A549 (cell line): ENCODE results near the gene IFNAR2. TPM values are rescaled to one million over a fixed set of nuclear protein-coding genes. Genes with fewer than 3 reads are reported as not detected.

ENCODE experiments used
- ATAC-seq, 2 experiments: fragments of 200-7000 bp in 1 of 2; fragments of >200 bp in 1 of 2; cut with Nextera tagmentation in 1 of 2; cut with Tn5 transposase in 1 of 2; 3 replicates each; pipeline versions ENCODE4 v1.8.0 to v1.9.1; 2018 to 2020; ENCODE audit warnings: mild to moderate bottlenecking in 1 of 2, moderate library complexity in 1 of 2
- CTCF ChIA-PET: fragments of 300-600 bp; sonication (Branson Sonifier 250); formaldehyde crosslinking; extraction: SDS; loops from one replicate; lab custom pipeline; 2021; ENCODE audit warnings: antibody characterized with exemption, inconsistent platforms; lab: Yijun Ruan, JAX
- POLR2A ChIA-PET: fragments of 350-600 bp; formaldehyde crosslinking; extraction: SDS; loops from one replicate; lab custom pipeline; 2021; ENCODE audit warnings: antibody characterized with exemption, inconsistent platforms; lab: Yijun Ruan, JAX
- DNase-seq, 2 experiments: peaks; one replicate each; pipeline versions ENCODE4 v3.0.0 to v3.0.0-alpha.2; 2011 to 2016; ENCODE audit warnings: low read depth in 1 of 2, low spot score in 1 of 2
- FAIRE-seq: peaks from 2 replicates; lab custom pipeline; 2011; peaks lifted over from hg19 to GRCh38; lab: Jason Lieb, UNC
- H3K27ac ChIP-seq, 2 experiments: fragments of >200 bp; sonication (Bioruptor Twin); formaldehyde crosslinking; 3 replicates each; pipeline ENCODE4 v1.5.1; 2016 to 2017
- H3K4me1 ChIP-seq: fragments of >200 bp; sonication (Bioruptor Twin); formaldehyde crosslinking; 3 replicates; pipeline ENCODE4 v1.6.1; 2016
- H3K4me2 ChIP-seq: fragments of >200 bp; sonication (Bioruptor Twin); formaldehyde crosslinking; 3 replicates; pipeline ENCODE4 v1.6.1; 2016
- H3K4me3 ChIP-seq: fragments of >200 bp; sonication (Bioruptor Twin); formaldehyde crosslinking; 3 replicates; pipeline ENCODE4 v1.5.1; 2016
- H3K9me3 ChIP-seq: fragments of >200 bp; sonication (Bioruptor Twin); formaldehyde crosslinking; 3 replicates; pipeline ENCODE4 v1.6.1; 2016
- BCL3 ChIP-seq: fragments of >200 bp; sonication (Bioruptor Twin); formaldehyde crosslinking; IDR thresholded peaks from 3 replicates; pipeline ENCODE4 v1.6.1; 2016
- EHF ChIP-seq: fragments of 250-450 bp; sonication (Bioruptor Pico); IDR thresholded peaks from 2 replicates; pipeline ENCODE4 v1.5.0; 2020; ENCODE audit warnings: mild to moderate bottlenecking
- EHMT2 ChIP-seq: fragments of 200-600 bp; sonication (generic); IDR thresholded peaks from 2 replicates; pipeline ENCODE4 v1.6.1; 2016; ENCODE audit warnings: antibody characterized with exemption, low read depth, mild to moderate bottlenecking, moderate library complexity
- ESRRA ChIP-seq: fragments of 150-350 bp; IDR thresholded peaks from 2 replicates; pipeline ENCODE4 v1.6.1; 2014; ENCODE audit warnings: mild to moderate bottlenecking, low read length, borderline replicate concordance
- HDAC2 ChIP-seq: fragments of 200-600 bp; sonication (generic); IDR thresholded peaks from 2 replicates; pipeline ENCODE4 v1.6.1; 2016
- HMGXB4 ChIP-seq: fragments of 250-450 bp; sonication (Bioruptor Pico); IDR thresholded peaks from 2 replicates; pipeline ENCODE4 v1.5.0; 2021; ENCODE audit warnings: mild to moderate bottlenecking, moderate library complexity, borderline replicate concordance
- KDM1A ChIP-seq: fragments of 200-600 bp; sonication (generic); IDR thresholded peaks from 2 replicates; pipeline ENCODE4 v1.6.1; 2016; ENCODE audit warnings: low read depth, mild to moderate bottlenecking
- MYC ChIP-seq: IDR thresholded peaks from 2 replicates; pipeline ENCODE4 v1.6.1; 2012; ENCODE audit warnings: mild to moderate bottlenecking, inconsistent platforms, low read length, improper control_type of control experiment, borderline replicate concordance
- PHF8 ChIP-seq: fragments of 200-600 bp; sonication (generic); IDR thresholded peaks from 2 replicates; pipeline ENCODE4 v1.6.1; 2016; ENCODE audit warnings: low read depth, mild to moderate bottlenecking, antibody characterized with exemption, moderate library complexity, borderline replicate concordance
- RNF2 ChIP-seq: fragments of 200-600 bp; sonication (generic); IDR thresholded peaks from 2 replicates; pipeline ENCODE4 v1.6.1; 2016; ENCODE audit warnings: low read depth, mild to moderate bottlenecking, antibody characterized with exemption, moderate library complexity, borderline replicate concordance
- ZC3H11A ChIP-seq: fragments of 450-650 bp; IDR thresholded peaks from 2 replicates; pipeline ENCODE4 v1.6.1; 2014; ENCODE audit warnings: antibody characterized with exemption, mild to moderate bottlenecking
- ZNF302 ChIP-seq: fragments of 250-450 bp; sonication (Bioruptor Pico); IDR thresholded peaks from 2 replicates; pipeline ENCODE4 v1.9.0; 2021; ENCODE audit warnings: inconsistent platforms, mild to moderate bottlenecking, moderate library complexity
- WGBS: methylation state at CpG from one replicate; pipeline ENCODE4 v1.1.6; 2017; ENCODE audit errors: missing lambda C conversion rate; 5-methylcytosine and 5-hydroxymethylcytosine counted together
- polyA plus RNA-seq, 4 experiments: library from polyadenylated mRNA; depleted of rRNA in 3 of 4; stranded (reverse); fragments of >200 nt; fragmentation: RNase III in 1 of 4; extraction: RNeasy Plus Mini Kit Qiagen cat#74134 plus additional on column Dnase treatment in 1 of 4; gene quantifications; 2 replicates in 3 of 4; 3 replicates in 1 of 4; pipeline ENCODE4 v1.2.3, GENCODE V29; 2011 to 2017
- TF ChIP-seq, protein P1 (sequence below): fragments of 150-350 bp; IDR thresholded peaks from 2 replicates; pipeline ENCODE4 v1.6.1; 2014; ENCODE audit warnings: low read depth, mild to moderate bottlenecking, low read length
- TF ChIP-seq, protein P2 (sequence below): fragments of 450-650 bp; IDR thresholded peaks from 2 replicates; pipeline ENCODE4 v1.6.1; 2014; ENCODE audit warnings: antibody characterized with exemption
- TF ChIP-seq, protein P3 (sequence below): fragments of 200-600 bp; sonication (generic); IDR thresholded peaks from 2 replicates; pipeline ENCODE4 v1.6.1; 2016; ENCODE audit warnings: antibody characterized with exemption, mild to moderate bottlenecking, moderate library complexity

The IFNAR2 gene
- polyA plus RNA-seq, 2 of the 4 experiments (the other 2 are of a cell fraction) = 10.1 to 40.5 TPM

GRCh38 chr21:33229099-33229783 is 497 bp upstream of the IFNAR2 start:
- FAIRE-seq = no peak
- Histone ChIP-seq H3K4me1 (peaks cover 55% of the 10 kb centered on the region), H3K9me3 (no peaks in the 10 kb centered on the region), H3K27ac (peak overlapping the region; percentile 41 to 94; a peak in 5 of 6 replicates), H3K4me3 (peak overlapping the region; percentile 78), H3K4me2 (peak overlapping the region; percentile 65)
- TF ChIP-seq ZNF302 (CRISPR knock-in tag) (no peak), ESRRA (no peak), PHF8 (no peak), KDM1A (no peak), HMGXB4 (CRISPR knock-in tag) (no peak), MYC (no peak), EHMT2 (no peak), EHF (no peak), RNF2 (no peak), HDAC2 (no peak)
- TF ChIP-seq, protein P1, sequence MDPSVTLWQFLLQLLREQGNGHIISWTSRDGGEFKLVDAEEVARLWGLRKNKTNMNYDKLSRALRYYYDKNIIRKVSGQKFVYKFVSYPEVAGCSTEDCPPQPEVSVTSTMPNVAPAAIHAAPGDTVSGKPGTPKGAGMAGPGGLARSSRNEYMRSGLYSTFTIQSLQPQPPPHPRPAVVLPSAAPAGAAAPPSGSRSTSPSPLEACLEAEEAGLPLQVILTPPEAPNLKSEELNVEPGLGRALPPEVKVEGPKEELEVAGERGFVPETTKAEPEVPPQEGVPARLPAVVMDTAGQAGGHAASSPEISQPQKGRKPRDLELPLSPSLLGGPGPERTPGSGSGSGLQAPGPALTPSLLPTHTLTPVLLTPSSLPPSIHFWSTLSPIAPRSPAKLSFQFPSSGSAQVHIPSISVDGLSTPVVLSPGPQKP = no peak
- TF ChIP-seq, protein P2, sequence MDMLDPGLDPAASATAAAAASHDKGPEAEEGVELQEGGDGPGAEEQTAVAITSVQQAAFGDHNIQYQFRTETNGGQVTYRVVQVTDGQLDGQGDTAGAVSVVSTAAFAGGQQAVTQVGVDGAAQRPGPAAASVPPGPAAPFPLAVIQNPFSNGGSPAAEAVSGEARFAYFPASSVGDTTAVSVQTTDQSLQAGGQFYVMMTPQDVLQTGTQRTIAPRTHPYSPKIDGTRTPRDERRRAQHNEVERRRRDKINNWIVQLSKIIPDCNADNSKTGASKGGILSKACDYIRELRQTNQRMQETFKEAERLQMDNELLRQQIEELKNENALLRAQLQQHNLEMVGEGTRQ = no peak
- no peak for DNase-seq
- CTCF ChIA-PET = interaction anchor here (0.6 to 0.8 kb wide), 2 partner anchors 25 to 293 kb away, joined by 3 to 4 read pairs; no protein-coding TSS in a partner anchor
- POLR2A ChIA-PET = interaction anchor here (1.7 kb wide), 1 partner anchor 25 kb away, joined by 7 read pairs; no protein-coding TSS in a partner anchor
- ATAC-seq = no peak
- 47% methylated on average over 18 of the region's 18 CpGs for WGBS

DNA sequence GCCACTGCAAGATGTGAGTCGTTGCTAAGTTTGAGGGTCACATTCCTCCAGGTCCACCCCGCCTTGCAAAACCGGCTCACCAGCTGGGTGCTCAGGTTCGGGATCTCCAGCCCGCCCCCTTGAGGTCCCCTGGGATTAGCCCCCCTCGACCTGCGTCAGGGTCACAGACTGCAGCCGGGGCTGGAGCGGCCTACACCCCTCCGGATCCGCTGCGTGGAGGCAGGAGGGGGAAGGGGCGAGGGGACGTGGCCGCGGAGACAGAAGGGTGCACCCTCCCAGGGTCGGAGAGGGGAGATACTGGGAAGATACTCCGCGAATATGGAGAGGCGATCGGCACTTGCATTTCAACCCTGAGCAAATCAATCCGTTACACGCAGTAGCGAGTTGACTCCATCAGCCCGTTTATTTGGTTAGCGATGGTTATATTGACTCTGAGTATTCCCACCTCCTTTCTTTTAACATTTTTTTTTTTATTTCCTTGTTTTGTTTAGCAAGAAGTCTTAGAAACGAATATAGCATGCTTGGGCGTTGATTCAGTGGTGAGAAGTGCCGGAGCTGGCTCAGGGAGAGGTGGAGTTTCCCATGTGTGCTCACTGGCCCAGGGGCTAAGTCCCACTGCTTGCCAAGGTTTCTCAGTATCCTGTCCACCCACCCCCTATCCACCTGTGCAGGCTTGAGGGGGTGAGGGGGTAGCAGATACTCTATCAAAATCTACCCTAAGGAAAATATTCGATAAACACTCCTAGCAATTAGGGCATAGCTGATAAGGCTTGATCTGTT is 997 bp downstream of the IFNAR2 start:
- ATAC-seq (peak; percentile 72 to 74), FAIRE-seq (no peak), DNase-seq (peak; percentile 40 to 56)
- Histone ChIP-seq H3K4me3 (peak overlapping the region; percentile 78), H3K27ac (peak overlapping the region; percentile 89 to 94), H3K4me2 (peak overlapping the region; percentile 65), H3K4me1 (peaks cover 55% of the 10 kb centered on the region), H3K9me3 (no peaks in the 10 kb centered on the region)
- 2% methylated on average over 13 of the region's 30 CpGs for WGBS
- TF ChIP-seq ZC3H11A (no peak), ESRRA (no peak), BCL3 (no peak)
- TF ChIP-seq, protein P3, sequence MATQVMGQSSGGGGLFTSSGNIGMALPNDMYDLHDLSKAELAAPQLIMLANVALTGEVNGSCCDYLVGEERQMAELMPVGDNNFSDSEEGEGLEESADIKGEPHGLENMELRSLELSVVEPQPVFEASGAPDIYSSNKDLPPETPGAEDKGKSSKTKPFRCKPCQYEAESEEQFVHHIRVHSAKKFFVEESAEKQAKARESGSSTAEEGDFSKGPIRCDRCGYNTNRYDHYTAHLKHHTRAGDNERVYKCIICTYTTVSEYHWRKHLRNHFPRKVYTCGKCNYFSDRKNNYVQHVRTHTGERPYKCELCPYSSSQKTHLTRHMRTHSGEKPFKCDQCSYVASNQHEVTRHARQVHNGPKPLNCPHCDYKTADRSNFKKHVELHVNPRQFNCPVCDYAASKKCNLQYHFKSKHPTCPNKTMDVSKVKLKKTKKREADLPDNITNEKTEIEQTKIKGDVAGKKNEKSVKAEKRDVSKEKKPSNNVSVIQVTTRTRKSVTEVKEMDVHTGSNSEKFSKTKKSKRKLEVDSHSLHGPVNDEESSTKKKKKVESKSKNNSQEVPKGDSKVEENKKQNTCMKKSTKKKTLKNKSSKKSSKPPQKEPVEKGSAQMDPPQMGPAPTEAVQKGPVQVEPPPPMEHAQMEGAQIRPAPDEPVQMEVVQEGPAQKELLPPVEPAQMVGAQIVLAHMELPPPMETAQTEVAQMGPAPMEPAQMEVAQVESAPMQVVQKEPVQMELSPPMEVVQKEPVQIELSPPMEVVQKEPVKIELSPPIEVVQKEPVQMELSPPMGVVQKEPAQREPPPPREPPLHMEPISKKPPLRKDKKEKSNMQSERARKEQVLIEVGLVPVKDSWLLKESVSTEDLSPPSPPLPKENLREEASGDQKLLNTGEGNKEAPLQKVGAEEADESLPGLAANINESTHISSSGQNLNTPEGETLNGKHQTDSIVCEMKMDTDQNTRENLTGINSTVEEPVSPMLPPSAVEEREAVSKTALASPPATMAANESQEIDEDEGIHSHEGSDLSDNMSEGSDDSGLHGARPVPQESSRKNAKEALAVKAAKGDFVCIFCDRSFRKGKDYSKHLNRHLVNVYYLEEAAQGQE = no peak
- ChIA-PET CTCF (interaction anchor here (0.5 to 0.6 kb wide), 2 partner anchors 57 to 155 kb away, joined by 3 read pairs; no protein-coding TSS in a partner anchor), POLR2A (interaction anchor here (1.7 kb wide), 1 partner anchor 27 kb away, joined by 7 read pairs; no protein-coding TSS in a partner anchor)
